NB4 (cell line): ENCODE data around the gene ACP4.

Experiments
- MYC ChIP-seq: IDR thresholded peaks from 2 replicates; pipeline ENCODE4 v1.6.1; 2011; ENCODE audit warnings: low read depth, low read length
- POLR2A ChIP-seq: IDR thresholded peaks from 2 replicates; pipeline ENCODE4 v1.6.1; 2011; ENCODE audit warnings: mild to moderate bottlenecking; ENCODE audit not compliant: insufficient read length; ENCODE audit errors: extremely low read depth
- TF ChIP-seq, protein P1 (sequence below): IDR thresholded peaks from one replicate; pipeline ENCODE4 v1.5.1; 2012; ENCODE audit warnings: low read depth, low read length
- TF ChIP-seq, protein P2 (sequence below): IDR thresholded peaks from 2 replicates; pipeline ENCODE4 v1.6.1; 2011; ENCODE audit warnings: low read depth, low read length

GRCh38 chr19:50777261-50777660 is 13.0 kb upstream of the ACP4 start:
- TF ChIP-seq POLR2A (no peak), MYC (no peak)
- TF ChIP-seq, protein P1, sequence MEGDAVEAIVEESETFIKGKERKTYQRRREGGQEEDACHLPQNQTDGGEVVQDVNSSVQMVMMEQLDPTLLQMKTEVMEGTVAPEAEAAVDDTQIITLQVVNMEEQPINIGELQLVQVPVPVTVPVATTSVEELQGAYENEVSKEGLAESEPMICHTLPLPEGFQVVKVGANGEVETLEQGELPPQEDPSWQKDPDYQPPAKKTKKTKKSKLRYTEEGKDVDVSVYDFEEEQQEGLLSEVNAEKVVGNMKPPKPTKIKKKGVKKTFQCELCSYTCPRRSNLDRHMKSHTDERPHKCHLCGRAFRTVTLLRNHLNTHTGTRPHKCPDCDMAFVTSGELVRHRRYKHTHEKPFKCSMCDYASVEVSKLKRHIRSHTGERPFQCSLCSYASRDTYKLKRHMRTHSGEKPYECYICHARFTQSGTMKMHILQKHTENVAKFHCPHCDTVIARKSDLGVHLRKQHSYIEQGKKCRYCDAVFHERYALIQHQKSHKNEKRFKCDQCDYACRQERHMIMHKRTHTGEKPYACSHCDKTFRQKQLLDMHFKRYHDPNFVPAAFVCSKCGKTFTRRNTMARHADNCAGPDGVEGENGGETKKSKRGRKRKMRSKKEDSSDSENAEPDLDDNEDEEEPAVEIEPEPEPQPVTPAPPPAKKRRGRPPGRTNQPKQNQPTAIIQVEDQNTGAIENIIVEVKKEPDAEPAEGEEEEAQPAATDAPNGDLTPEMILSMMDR = no peak
- TF ChIP-seq, protein P2, sequence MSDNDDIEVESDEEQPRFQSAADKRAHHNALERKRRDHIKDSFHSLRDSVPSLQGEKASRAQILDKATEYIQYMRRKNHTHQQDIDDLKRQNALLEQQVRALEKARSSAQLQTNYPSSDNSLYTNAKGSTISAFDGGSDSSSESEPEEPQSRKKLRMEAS = no peak
